Measurements from ENCODE around the gene BCAM.

Gene BCAM

GRCh38 chr19:44845286-44845611 lies 36.3 kb downstream of the BCAM start:
- no peak for TF ChIP-seq SPI1 (IDR thresholded peaks at IDR 0.05; ENCODE audit: borderline replicate concordance, low read depth)
- TF ChIP-seq POLR2AphosphoS5 (IDR thresholded peaks at IDR 0.05; ENCODE audit: low read depth): no peak
- peak overlapping the region; percentile 60 for H3K4me3 ChIP-seq (replicated peaks; ENCODE audit: insufficient read depth, low read length)
- DNase-seq (ENCODE audit: low read depth in 1 of 2, low spot score in 1 of 2): no peak
- peak overlapping the region; percentile 40 for H3K27ac ChIP-seq (replicated peaks)
- peaks cover 5% of the 10 kb centered on the region for H3K27me3 ChIP-seq (ENCODE audit: insufficient read depth, poor library complexity, severe bottlenecking)

- peak within 1 kb of the TSS; percentile 40 for H3K27ac ChIP-seq (replicated peaks)
- peak within 1 kb of the TSS; percentile 60 for H3K4me3 ChIP-seq (replicated peaks; ENCODE audit: insufficient read depth, low read length)
- TF ChIP-seq GABPA (IDR thresholded peaks at IDR 0.05; ENCODE audit: low read depth): no peak
- TF ChIP-seq SPI1 (IDR thresholded peaks at IDR 0.05; ENCODE audit: borderline replicate concordance, low read depth): no peak
- peak; percentile 65 for TF ChIP-seq CTCF (IDR thresholded peaks at IDR 0.05; ENCODE audit: insufficient read depth, low read length)
- TF ChIP-seq REST (IDR thresholded peaks at IDR 0.05; ENCODE audit: insufficient replicate concordance, low read depth): no peak
- no peak for TF ChIP-seq POLR2AphosphoS5 (IDR thresholded peaks at IDR 0.05; ENCODE audit: low read depth)
- peaks cover 5% of the 10 kb centered on the region for H3K27me3 ChIP-seq (ENCODE audit: insufficient read depth, poor library complexity, severe bottlenecking)
- DNase-seq (ENCODE audit: low read depth in 1 of 2, low spot score in 1 of 2): peak; percentile 78 to 92
Measured at GRCh38 chr19:44845612-44846454, 36.9 kb downstream of the BCAM start, which contains the start of gene NECTIN2. NECTIN2 (plus strand) TSS chr19:44846297; CDS start chr19:44846526, 229 bp downstream.

- peak overlapping the region; percentile 60 for H3K4me3 ChIP-seq (replicated peaks; ENCODE audit: insufficient read depth, low read length)
- no peak for DNase-seq (ENCODE audit: low read depth in 1 of 2, low spot score in 1 of 2)
- no peak overlapping the region for H3K27ac ChIP-seq (replicated peaks)
- TF ChIP-seq POLR2AphosphoS5 (IDR thresholded peaks at IDR 0.05; ENCODE audit: low read depth) (no peak), REST (IDR thresholded peaks at IDR 0.05; ENCODE audit: insufficient replicate concordance, low read depth) (no peak)
- peaks cover 5% of the 10 kb centered on the region for H3K27me3 ChIP-seq (ENCODE audit: insufficient read depth, poor library complexity, severe bottlenecking)
Measured at GRCh38 chr19:44846455-44847143, 37.7 kb downstream of the BCAM start.

- TF ChIP-seq SPI1 (IDR thresholded peaks at IDR 0.05; ENCODE audit: borderline replicate concordance, low read depth) (no peak), CTCF (IDR thresholded peaks at IDR 0.05; ENCODE audit: insufficient read depth, low read length) (no peak), GABPA (IDR thresholded peaks at IDR 0.05; ENCODE audit: low read depth) (no peak), POLR2AphosphoS5 (IDR thresholded peaks at IDR 0.05; ENCODE audit: low read depth) (no peak), REST (IDR thresholded peaks at IDR 0.05; ENCODE audit: insufficient replicate concordance, low read depth) (no peak)
- DNase-seq (ENCODE audit: low read depth in 1 of 2, low spot score in 1 of 2): no peak
- H3K4me3 ChIP-seq (replicated peaks; ENCODE audit: insufficient read depth, low read length): no peak overlapping the region; the same call in 1 of the 2 replicates
- no peak overlapping the region for H3K27ac ChIP-seq (replicated peaks)
- H3K27me3 ChIP-seq (ENCODE audit: insufficient read depth, poor library complexity, severe bottlenecking): peaks cover 5% of the 10 kb centered on the region
Measured at GRCh38 chr19:44847144-44848035, 38.5 kb downstream of the BCAM start.
